Measurements from ENCODE around the gene LIMS1. TPM values are rescaled to one million over a fixed set of nuclear protein-coding genes. Genes with fewer than 3 reads are reported as not detected.
A peak's percentile ranks its signal among the peaks of the same experiment; 100 is the strongest.
"Not testable (repeated sequence)": the region's sequence is repeated elsewhere in the genome, so short reads cannot be mapped to it uniquely, and the experiment has no call there.

The LIMS1 gene
- total and polyA plus RNA-seq, 9 donors = 32.6 to 56.4 (median 42.9) TPM

- Histone ChIP-seq H3K27ac (ENCODE audit: low read length) (no peak overlapping the region), H3K27me3 (ENCODE audit: control insufficient read depth, insufficient read depth, low read length) (no peaks in the 10 kb centered on the region), H3K4me3 (ENCODE audit: low read length) (no peak overlapping the region), H3K36me3 (ENCODE audit: control insufficient read depth, insufficient read depth, low read length) (no peaks in the 10 kb centered on the region), H3K9me3 (replicated peaks; ENCODE audit: control insufficient read depth, low read depth, low read length) (no peaks in the 10 kb centered on the region), H3K4me1 (ENCODE audit: control insufficient read depth, insufficient read depth, low read length) (no peaks in the 10 kb centered on the region)
- WGBS (ENCODE audit: insufficient coverage) = no CpG with 5 or more reads among the region's 3 CpGs
- DNase-seq = peak; percentile 35
Observed at GRCh38 chr2:108701208-108701607, 166.9 kb downstream of the LIMS1 start.

- H3K27ac ChIP-seq (ENCODE audit: low read length) = no peak overlapping the region
- no peak overlapping the region for H3K4me3 ChIP-seq (ENCODE audit: low read length)
- H3K9me3 ChIP-seq (replicated peaks; ENCODE audit: control insufficient read depth, low read depth, low read length) = no peaks in the 10 kb centered on the region
- no peaks in the 10 kb centered on the region for H3K36me3 ChIP-seq (ENCODE audit: control insufficient read depth, insufficient read depth, low read length)
- no CpG with 5 or more reads among the region's 2 CpGs for WGBS (ENCODE audit: insufficient coverage)
- no peaks in the 10 kb centered on the region for H3K27me3 ChIP-seq (ENCODE audit: control insufficient read depth, insufficient read depth, low read length)
- no peaks in the 10 kb centered on the region for H3K4me1 ChIP-seq (ENCODE audit: control insufficient read depth, insufficient read depth, low read length)
- no peak for DNase-seq
Observed at GRCh38 chr2:108701806-108702205, 167.5 kb downstream of the LIMS1 start.

GRCh38 chr2:108704871-108705270 is 170.6 kb downstream of the LIMS1 start:
- DNase-seq = no peak
- no peaks in the 10 kb centered on the region for H3K36me3 ChIP-seq (ENCODE audit: control insufficient read depth, insufficient read depth, low read length)
- WGBS (ENCODE audit: insufficient coverage) = 83% methylated on average over 1 of the region's 1 CpG
- no peaks in the 10 kb centered on the region for H3K9me3 ChIP-seq (replicated peaks; ENCODE audit: control insufficient read depth, low read depth, low read length)
- H3K4me3 ChIP-seq (ENCODE audit: low read length) = no peak overlapping the region
- H3K4me1 ChIP-seq (ENCODE audit: control insufficient read depth, insufficient read depth, low read length) = no peaks in the 10 kb centered on the region
- H3K27me3 ChIP-seq (ENCODE audit: control insufficient read depth, insufficient read depth, low read length) = no peaks in the 10 kb centered on the region
- H3K27ac ChIP-seq (ENCODE audit: low read length) = no peak overlapping the region

GRCh38 chr2:108707300-108707699 is 173.0 kb downstream of the LIMS1 start:
- no peak for DNase-seq
- Histone ChIP-seq H3K4me3 (ENCODE audit: low read length) (no peak overlapping the region), H3K27me3 (ENCODE audit: control insufficient read depth, insufficient read depth, low read length) (no peaks in the 10 kb centered on the region), H3K4me1 (ENCODE audit: control insufficient read depth, insufficient read depth, low read length) (no peaks in the 10 kb centered on the region), H3K9me3 (replicated peaks; ENCODE audit: control insufficient read depth, low read depth, low read length) (no peaks in the 10 kb centered on the region), H3K36me3 (ENCODE audit: control insufficient read depth, insufficient read depth, low read length) (no peaks in the 10 kb centered on the region), H3K27ac (ENCODE audit: low read length) (no peak overlapping the region)

GRCh38 chr2:108716971-108717370 is 182.7 kb downstream of the LIMS1 start:
- not testable (repeated sequence) for H3K4me3 ChIP-seq (ENCODE audit: low read length); H3K36me3 ChIP-seq (ENCODE audit: control insufficient read depth, insufficient read depth, low read length); H3K27ac ChIP-seq (ENCODE audit: low read length); H3K4me1 ChIP-seq (ENCODE audit: control insufficient read depth, insufficient read depth, low read length); DNase-seq; H3K27me3 ChIP-seq (ENCODE audit: control insufficient read depth, insufficient read depth, low read length); H3K9me3 ChIP-seq (replicated peaks; ENCODE audit: control insufficient read depth, low read depth, low read length)
- 64% methylated on average over 3 of the region's 6 CpGs for WGBS (ENCODE audit: insufficient coverage)

- H3K36me3 ChIP-seq (ENCODE audit: control insufficient read depth, insufficient read depth, low read length) = no peaks in the 10 kb centered on the region
- peak within 1 kb of the TSS; percentile 91 for H3K4me3 ChIP-seq (ENCODE audit: low read length)
- under 1% methylated on average over 91 of the region's 97 CpGs for WGBS (ENCODE audit: insufficient coverage)
- H3K27me3 ChIP-seq (ENCODE audit: control insufficient read depth, insufficient read depth, low read length) = no peaks in the 10 kb centered on the region
- H3K9me3 ChIP-seq (replicated peaks; ENCODE audit: control insufficient read depth, low read depth, low read length) = no peaks in the 10 kb centered on the region
- peak; percentile 98 for DNase-seq
- H3K27ac ChIP-seq (ENCODE audit: low read length) = peak within 1 kb of the TSS; percentile 98
- H3K4me1 ChIP-seq (ENCODE audit: control insufficient read depth, insufficient read depth, low read length) = no peaks in the 10 kb centered on the region
Observed at GRCh38 chr2:108719149-108720044, 185.1 kb downstream of the LIMS1 start, which contains the start of gene RANBP2. Gene RANBP2 (plus strand): TSS chr2:108719482. CDS start chr2:108719607, 125 bp downstream.

- H3K9me3 ChIP-seq (replicated peaks; ENCODE audit: control insufficient read depth, low read depth, low read length); H3K4me3 ChIP-seq (ENCODE audit: low read length); H3K27ac ChIP-seq (ENCODE audit: low read length); H3K4me1 ChIP-seq (ENCODE audit: control insufficient read depth, insufficient read depth, low read length); H3K27me3 ChIP-seq (ENCODE audit: control insufficient read depth, insufficient read depth, low read length); H3K36me3 ChIP-seq (ENCODE audit: control insufficient read depth, insufficient read depth, low read length); DNase-seq: not testable (repeated sequence)
- WGBS (ENCODE audit: insufficient coverage) = no CpG with 5 or more reads among the region's 9 CpGs
Observed at GRCh38 chr2:108726048-108726447, 191.8 kb downstream of the LIMS1 start.

GRCh38 chr2:108734656-108735055 is 200.4 kb downstream of the LIMS1 start:
- not testable (repeated sequence) for H3K27ac ChIP-seq (ENCODE audit: low read length); H3K27me3 ChIP-seq (ENCODE audit: control insufficient read depth, insufficient read depth, low read length); H3K9me3 ChIP-seq (replicated peaks; ENCODE audit: control insufficient read depth, low read depth, low read length); DNase-seq; H3K36me3 ChIP-seq (ENCODE audit: control insufficient read depth, insufficient read depth, low read length); H3K4me1 ChIP-seq (ENCODE audit: control insufficient read depth, insufficient read depth, low read length); H3K4me3 ChIP-seq (ENCODE audit: low read length)
- WGBS (ENCODE audit: insufficient coverage) = 90% methylated on average over 2 of the region's 6 CpGs

Other genes starting within 250 kb of the LIMS1 start
- 0.13 TPM for gene SULT1C2, start 245.6 kb upstream of the LIMS1 start, total RNA-seq
- gene SULT1C2, start 245.6 kb upstream of the LIMS1 start, polyA plus RNA-seq (ENCODE audit: insufficient read depth in 1 of 8, insufficient read length in 8 of 8, low replicate concordance in 1 of 8) = 1 to 10 TPM in 4 of 8 donors, under 1 TPM in 4; 0.12 to 9.4 (median 1.0) TPM
- 13.3 TPM for gene SULT1C4, start 156.5 kb upstream of the LIMS1 start, total RNA-seq
- gene SULT1C4, start 156.5 kb upstream of the LIMS1 start, polyA plus RNA-seq (ENCODE audit: insufficient read depth in 1 of 8, insufficient read length in 8 of 8, low replicate concordance in 1 of 8) = 10 to 100 TPM; 15.9 to 23.4 (median 17.7) TPM
- 18.3 TPM for gene GCC2, start 85.3 kb upstream of the LIMS1 start, total RNA-seq
- gene GCC2, start 85.3 kb upstream of the LIMS1 start, polyA plus RNA-seq (ENCODE audit: insufficient read depth in 1 of 8, insufficient read length in 8 of 8, low replicate concordance in 1 of 8) = 10 to 100 TPM; 14.9 to 26.2 (median 18.1) TPM
- gene RANBP2, start 185.0 kb downstream of the LIMS1 start, total RNA-seq = 45.8 TPM
- gene RANBP2, start 185.0 kb downstream of the LIMS1 start, polyA plus RNA-seq (ENCODE audit: insufficient read depth in 1 of 8, insufficient read length in 8 of 8, low replicate concordance in 1 of 8) = 10 to 100 TPM; 18.9 to 39.0 (median 34.1) TPM

Data from muscle of leg (tissue), 11 donors.